SK-N-SH (cell line): ENCODE measurements around the gene PHAF1. TPM values are rescaled to one million over a fixed set of nuclear protein-coding genes. Genes with fewer than 3 reads are reported as not detected.
A peak's percentile ranks its signal among the peaks of the same experiment; 100 is the strongest.

Experiments
- CTCF ChIA-PET: fragments of 300-600, 350-600 bp; formaldehyde crosslinking; extraction: SDS; loops from one replicate; lab custom pipeline; 2021; lab: Yijun Ruan, JAX
- POLR2A ChIA-PET: fragments of 350-600 bp; sonication (Branson Sonifier 250); formaldehyde crosslinking; extraction: SDS; loops from one replicate; lab custom pipeline; 2020; ENCODE audit warnings: antibody characterized with exemption, inconsistent platforms; lab: Yijun Ruan, JAX
- DNase-seq: peaks from one replicate; pipeline ENCODE4 v3.0.0; 2012
- H2AFZ ChIP-seq: fragments of 200-600 bp; sonication (generic); 2 replicates; pipeline ENCODE4 v1.8.1; 2016; ENCODE audit warnings: antibody characterized with exemption, mild to moderate bottlenecking, low read depth
- H3F3A ChIP-seq: fragments of 200-600 bp; sonication (generic); replicated peaks from 2 replicates; pipeline ENCODE3; 2016; ENCODE audit warnings: antibody characterized with exemption, mild to moderate bottlenecking; ENCODE audit not compliant: insufficient read depth
- H3K27ac ChIP-seq, 2 experiments: fragments of 200-500 bp in 1 of 2; fragments of 200-600 bp in 1 of 2; sonication (Bioruptor generic) in 1 of 2; sonication (generic), shearing (Covaris generic) in 1 of 2; 2 replicates each; pipeline versions ENCODE4 v1.5.1 to v1.6.1; 2014 to 2016; ENCODE audit warnings: low read depth in 2 of 2, inconsistent platforms in 1 of 2, low read length in 1 of 2, mild to moderate bottlenecking in 1 of 2, mixed read lengths in 1 of 2
- H3K27me3 ChIP-seq: fragments of 200-600 bp; sonication (generic), shearing (Covaris generic); 2 replicates; pipeline ENCODE4 v1.6.1; 2016; ENCODE audit warnings: mixed run types; ENCODE audit not compliant: insufficient read depth
- H3K36me3 ChIP-seq, 2 experiments: fragments of 200-500 bp in 1 of 2; fragments of 200-600 bp in 1 of 2; sonication (Bioruptor generic) in 1 of 2; sonication (generic) in 1 of 2; replicated peaks in 1 of 2; 2 replicates each; pipeline versions ENCODE3 to v1.5.1; 2014 to 2016; ENCODE audit warnings: low read length in 1 of 2, mild to moderate bottlenecking in 1 of 2; ENCODE audit not compliant: insufficient read depth in 2 of 2, control insufficient read depth in 1 of 2
- H3K4me1 ChIP-seq, 2 experiments: fragments of 200-500 bp in 1 of 2; fragments of 200-600 bp in 1 of 2; sonication (Bioruptor generic) in 1 of 2; sonication (generic), shearing (Covaris generic) in 1 of 2; 2 replicates each; pipeline versions ENCODE4 v1.5.1 to v1.6.1; 2014 to 2016; ENCODE audit warnings: low read depth in 1 of 2, low read length in 1 of 2, mixed run types in 1 of 2; ENCODE audit not compliant: insufficient read depth in 2 of 2, control insufficient read depth in 1 of 2
- H3K4me2 ChIP-seq: fragments of 200-600 bp; sonication (generic), shearing (Covaris generic); 2 replicates; pipeline ENCODE4 v1.6.1; 2017; ENCODE audit warnings: mixed run types
- H3K4me3 ChIP-seq, 2 experiments: fragments of 200-500 bp in 1 of 2; fragments of 200-600 bp in 1 of 2; sonication (Bioruptor generic) in 1 of 2; sonication (generic), shearing (Covaris generic) in 1 of 2; 2 replicates each; pipeline versions ENCODE4 v1.5.1 to v1.8.1; 2014 to 2016; ENCODE audit warnings: low read depth in 2 of 2, inconsistent platforms in 1 of 2, low read length in 1 of 2, mild to moderate bottlenecking in 1 of 2, mixed read lengths in 1 of 2, moderate library complexity in 1 of 2
- H3K79me2 ChIP-seq: fragments of 200-600 bp; sonication (generic); 2 replicates; pipeline ENCODE4 v1.8.1; 2017; ENCODE audit warnings: mild to moderate bottlenecking; ENCODE audit not compliant: insufficient read depth
- H3K9ac ChIP-seq: fragments of 200-600 bp; sonication (generic); 2 replicates; pipeline ENCODE4 v1.6.1; 2017; ENCODE audit warnings: mixed run types
- H3K9me2 ChIP-seq: fragments of 200-600 bp; sonication (generic); 2 replicates; pipeline ENCODE4 v1.6.1; 2017; ENCODE audit warnings: mixed run types
- H3K9me3 ChIP-seq: fragments of 200-600 bp; sonication (generic); 2 replicates; pipeline ENCODE4 v1.6.1; 2017; ENCODE audit warnings: mixed run types, mild to moderate bottlenecking, moderate library complexity
- H4K20me1 ChIP-seq: fragments of 200-600 bp; sonication (generic); 2 replicates; pipeline ENCODE4 v1.6.1; 2017; ENCODE audit warnings: mild to moderate bottlenecking, mixed run types; ENCODE audit not compliant: insufficient read depth
- CHD2 ChIP-seq: fragments of 150-350 bp; IDR thresholded peaks from 2 replicates; pipeline ENCODE4 v1.6.1; 2018; ENCODE audit warnings: low read length; ENCODE audit not compliant: partially characterized antibody
- SMC3 ChIP-seq: IDR thresholded peaks from 2 replicates; pipeline ENCODE4 v1.6.1; 2012; ENCODE audit warnings: low read depth, low read length, improper control_type of control experiment
- TCF12 ChIP-seq: IDR thresholded peaks from 2 replicates; pipeline ENCODE4 v1.4.0; 2012
- WGBS: methylation state at CpG from one replicate; pipeline ENCODE4 v1.1.6; 2017; ENCODE audit warnings: low lambda C conversion rate; 5-methylcytosine and 5-hydroxymethylcytosine counted together
- polyA plus RNA-seq, 3 experiments: library from polyadenylated mRNA; depleted of rRNA; stranded (reverse); fragments of >200 nt; gene quantifications; 2 replicates each; pipeline ENCODE4 v1.2.3, GENCODE V29; 2012
- TF ChIP-seq, protein P1 (sequence below): IDR thresholded peaks from 2 replicates; pipeline ENCODE4; 2012
- TF ChIP-seq, protein P2 (sequence below): IDR thresholded peaks from 2 replicates; pipeline ENCODE4 v1.6.1; 2012; ENCODE audit warnings: mild to moderate bottlenecking, low read depth, low read length, moderate library complexity
- TF ChIP-seq, protein P3 (sequence below): fragments of 200-600 bp; sonication (generic); IDR thresholded peaks from 2 replicates; pipeline ENCODE4 v1.6.1; 2017; ENCODE audit warnings: antibody characterized with exemption, mild to moderate bottlenecking, moderate library complexity
- TF ChIP-seq, protein P4 (sequence below): fragments of 150-350 bp; IDR thresholded peaks from 2 replicates; pipeline ENCODE4 v1.6.1; 2017; ENCODE audit warnings: antibody characterized with exemption, low read length, low read depth, borderline replicate concordance

The PHAF1 gene
- polyA plus RNA-seq, 1 of the 3 experiments (the other 2 are of a cell fraction) = 17.3 TPM

DNA sequence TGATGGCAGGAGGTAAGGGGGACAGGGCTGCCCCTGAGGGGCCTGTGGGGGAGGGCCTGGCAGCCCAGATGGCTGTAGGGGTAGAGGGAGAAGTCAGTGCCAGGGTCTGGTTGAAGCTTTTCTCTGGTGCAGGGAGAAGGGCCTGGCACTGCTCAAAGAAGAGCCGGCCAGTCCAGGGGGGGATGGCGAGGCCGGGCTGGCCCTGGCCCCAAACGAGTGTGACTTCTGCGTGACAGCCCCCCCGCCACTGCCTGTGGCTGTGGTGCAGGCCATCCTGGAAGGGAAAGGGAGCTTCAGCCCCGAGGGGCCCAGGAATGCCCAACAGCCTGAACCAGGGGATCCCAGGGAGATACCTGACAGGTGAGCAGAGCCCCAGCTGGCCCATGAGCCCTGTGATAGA is 57.8 kb downstream of the PHAF1 start (continued):
- TF ChIP-seq, protein P1, sequence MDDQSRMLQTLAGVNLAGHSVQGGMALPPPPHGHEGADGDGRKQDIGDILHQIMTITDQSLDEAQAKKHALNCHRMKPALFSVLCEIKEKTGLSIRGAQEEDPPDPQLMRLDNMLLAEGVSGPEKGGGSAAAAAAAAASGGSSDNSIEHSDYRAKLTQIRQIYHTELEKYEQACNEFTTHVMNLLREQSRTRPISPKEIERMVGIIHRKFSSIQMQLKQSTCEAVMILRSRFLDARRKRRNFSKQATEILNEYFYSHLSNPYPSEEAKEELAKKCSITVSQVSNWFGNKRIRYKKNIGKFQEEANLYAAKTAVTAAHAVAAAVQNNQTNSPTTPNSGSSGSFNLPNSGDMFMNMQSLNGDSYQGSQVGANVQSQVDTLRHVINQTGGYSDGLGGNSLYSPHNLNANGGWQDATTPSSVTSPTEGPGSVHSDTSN = no peak
- TF ChIP-seq SMC3 (no peak), TCF12 (no peak)
- TF ChIP-seq, protein P2, sequence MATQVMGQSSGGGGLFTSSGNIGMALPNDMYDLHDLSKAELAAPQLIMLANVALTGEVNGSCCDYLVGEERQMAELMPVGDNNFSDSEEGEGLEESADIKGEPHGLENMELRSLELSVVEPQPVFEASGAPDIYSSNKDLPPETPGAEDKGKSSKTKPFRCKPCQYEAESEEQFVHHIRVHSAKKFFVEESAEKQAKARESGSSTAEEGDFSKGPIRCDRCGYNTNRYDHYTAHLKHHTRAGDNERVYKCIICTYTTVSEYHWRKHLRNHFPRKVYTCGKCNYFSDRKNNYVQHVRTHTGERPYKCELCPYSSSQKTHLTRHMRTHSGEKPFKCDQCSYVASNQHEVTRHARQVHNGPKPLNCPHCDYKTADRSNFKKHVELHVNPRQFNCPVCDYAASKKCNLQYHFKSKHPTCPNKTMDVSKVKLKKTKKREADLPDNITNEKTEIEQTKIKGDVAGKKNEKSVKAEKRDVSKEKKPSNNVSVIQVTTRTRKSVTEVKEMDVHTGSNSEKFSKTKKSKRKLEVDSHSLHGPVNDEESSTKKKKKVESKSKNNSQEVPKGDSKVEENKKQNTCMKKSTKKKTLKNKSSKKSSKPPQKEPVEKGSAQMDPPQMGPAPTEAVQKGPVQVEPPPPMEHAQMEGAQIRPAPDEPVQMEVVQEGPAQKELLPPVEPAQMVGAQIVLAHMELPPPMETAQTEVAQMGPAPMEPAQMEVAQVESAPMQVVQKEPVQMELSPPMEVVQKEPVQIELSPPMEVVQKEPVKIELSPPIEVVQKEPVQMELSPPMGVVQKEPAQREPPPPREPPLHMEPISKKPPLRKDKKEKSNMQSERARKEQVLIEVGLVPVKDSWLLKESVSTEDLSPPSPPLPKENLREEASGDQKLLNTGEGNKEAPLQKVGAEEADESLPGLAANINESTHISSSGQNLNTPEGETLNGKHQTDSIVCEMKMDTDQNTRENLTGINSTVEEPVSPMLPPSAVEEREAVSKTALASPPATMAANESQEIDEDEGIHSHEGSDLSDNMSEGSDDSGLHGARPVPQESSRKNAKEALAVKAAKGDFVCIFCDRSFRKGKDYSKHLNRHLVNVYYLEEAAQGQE = no peak
- TF ChIP-seq, protein P3, sequence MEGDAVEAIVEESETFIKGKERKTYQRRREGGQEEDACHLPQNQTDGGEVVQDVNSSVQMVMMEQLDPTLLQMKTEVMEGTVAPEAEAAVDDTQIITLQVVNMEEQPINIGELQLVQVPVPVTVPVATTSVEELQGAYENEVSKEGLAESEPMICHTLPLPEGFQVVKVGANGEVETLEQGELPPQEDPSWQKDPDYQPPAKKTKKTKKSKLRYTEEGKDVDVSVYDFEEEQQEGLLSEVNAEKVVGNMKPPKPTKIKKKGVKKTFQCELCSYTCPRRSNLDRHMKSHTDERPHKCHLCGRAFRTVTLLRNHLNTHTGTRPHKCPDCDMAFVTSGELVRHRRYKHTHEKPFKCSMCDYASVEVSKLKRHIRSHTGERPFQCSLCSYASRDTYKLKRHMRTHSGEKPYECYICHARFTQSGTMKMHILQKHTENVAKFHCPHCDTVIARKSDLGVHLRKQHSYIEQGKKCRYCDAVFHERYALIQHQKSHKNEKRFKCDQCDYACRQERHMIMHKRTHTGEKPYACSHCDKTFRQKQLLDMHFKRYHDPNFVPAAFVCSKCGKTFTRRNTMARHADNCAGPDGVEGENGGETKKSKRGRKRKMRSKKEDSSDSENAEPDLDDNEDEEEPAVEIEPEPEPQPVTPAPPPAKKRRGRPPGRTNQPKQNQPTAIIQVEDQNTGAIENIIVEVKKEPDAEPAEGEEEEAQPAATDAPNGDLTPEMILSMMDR = no peak

DNA sequence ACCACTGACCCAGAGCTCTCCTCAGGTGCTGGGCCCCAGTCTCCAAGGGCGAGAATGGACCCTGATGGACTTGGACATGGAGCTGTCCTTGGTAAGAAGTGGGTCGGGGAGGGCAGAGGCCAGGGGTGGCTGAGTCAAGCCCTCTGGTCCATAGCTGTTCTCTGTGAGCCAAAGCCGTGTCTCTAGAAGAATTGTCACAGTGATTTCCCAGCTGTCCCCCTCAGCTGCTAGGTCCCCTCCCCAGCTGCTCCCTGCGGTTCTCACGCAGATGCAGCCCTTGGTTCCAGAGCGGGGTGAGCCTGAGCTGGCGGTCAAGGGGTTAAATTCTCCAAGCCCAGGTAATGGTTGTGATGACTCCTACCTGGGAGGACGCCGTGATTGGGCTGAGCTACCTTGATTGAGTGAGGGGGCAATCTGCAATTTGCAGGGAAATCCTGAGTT is 59.3 kb downstream of the PHAF1 start:
- WGBS = 75% methylated on average over 6 of the region's 9 CpGs
- Histone ChIP-seq H3K4me1 (peaks cover 29 to 35% of the 10 kb centered on the region in 2 experiments; a peak in 3 of 4 replicates), H3K9me2 (no peaks in the 10 kb centered on the region), H3K79me2 (peaks cover 7% of the 10 kb centered on the region; the same call in 1 of the 2 replicates), H3K4me2 (no peak overlapping the region), H3K9ac (no peak overlapping the region), H4K20me1 (no peaks in the 10 kb centered on the region), H3K27ac (peak overlapping the region in 1 of 2 experiments; percentile 94; a peak in 2 of 4 replicates), H3K4me3 (no peak overlapping the region), H3K27me3 (no peaks in the 10 kb centered on the region), H2AFZ (no peak overlapping the region), H3K9me3 (no peaks in the 10 kb centered on the region), H3F3A (peaks cover 30% of the 10 kb centered on the region), H3K36me3 (no peaks in the 10 kb centered on the region)
- POLR2A ChIA-PET = interaction anchor here (1.2 to 2.6 kb wide), 3 partner anchors 8 to 58 kb away, joined by 3 to 15 read pairs (median 4); partner anchors contain the start of genes FBXL8, TMEM208 and TRADD
- CTCF ChIA-PET = interaction anchor here (0.7 to 4.1 kb wide), 15 partner anchors 9 to 274 kb away, joined by 3 to 32 read pairs (median 5); partner anchors contain the start of genes EXOC3L1, FBXL8, MATCAP1 and SLC9A5
- no peak for TF ChIP-seq CHD2
- TF ChIP-seq, protein P2 = peak; percentile 76; the same call in 1 of the 2 replicates
- TF ChIP-seq, protein P4, sequence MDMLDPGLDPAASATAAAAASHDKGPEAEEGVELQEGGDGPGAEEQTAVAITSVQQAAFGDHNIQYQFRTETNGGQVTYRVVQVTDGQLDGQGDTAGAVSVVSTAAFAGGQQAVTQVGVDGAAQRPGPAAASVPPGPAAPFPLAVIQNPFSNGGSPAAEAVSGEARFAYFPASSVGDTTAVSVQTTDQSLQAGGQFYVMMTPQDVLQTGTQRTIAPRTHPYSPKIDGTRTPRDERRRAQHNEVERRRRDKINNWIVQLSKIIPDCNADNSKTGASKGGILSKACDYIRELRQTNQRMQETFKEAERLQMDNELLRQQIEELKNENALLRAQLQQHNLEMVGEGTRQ = no peak
- TF ChIP-seq, protein P3 = no peak
- no peak for DNase-seq
